Panc1 (cell line): ENCODE data around the gene DAG1. TPM values are rescaled to one million over a fixed set of nuclear protein-coding genes. Genes with fewer than 3 reads are reported as not detected.
A peak's percentile ranks its signal among the peaks of the same experiment; 100 is the strongest.

Source experiments
- ATAC-seq: fragments of 200-7000 bp; cut with Tn5 transposase; 2 replicates; pipeline ENCODE4 v1.9.1; 2020; ENCODE audit warnings: mild to moderate bottlenecking, moderate library complexity
- BruUV-seq: library from RNA; stranded (reverse); fragments of 400-500 nt; replicated peaks from 2 replicates; lab custom pipeline; 2021; lab: Mats Ljungman, UMichigan
- CTCF ChIA-PET: fragments of 300-600 bp; sonication (Branson Sonifier 250); formaldehyde crosslinking; loops from one replicate; lab custom pipeline; 2022; ENCODE audit warnings: antibody characterized with exemption; lab: Charles Lee
- POLR2A ChIA-PET: fragments of 300-600 bp; sonication (Branson Sonifier 250); formaldehyde crosslinking; loops from one replicate; lab custom pipeline; 2022; ENCODE audit warnings: antibody characterized with exemption; lab: Charles Lee
- DNase-seq: peaks from one replicate; pipeline ENCODE4 v3.0.0-alpha.2; 2010; ENCODE audit warnings: low read depth, low spot score
- H3K27ac ChIP-seq: 2 replicates; pipeline ENCODE4 v1.5.1; 2011; ENCODE audit warnings: mild to moderate bottlenecking, low read length, inconsistent platforms
- H3K27me3 ChIP-seq: fragments of 200-500 bp; sonication (Bioruptor generic); 2 replicates; pipeline ENCODE4 v1.6.0; 2014; ENCODE audit warnings: low read length, inconsistent platforms; ENCODE audit not compliant: control insufficient read depth, insufficient read depth
- H3K36me3 ChIP-seq: fragments of 200-500 bp; sonication (Bioruptor generic); 2 replicates; pipeline ENCODE4 v1.5.1; 2014; ENCODE audit warnings: inconsistent platforms, mild to moderate bottlenecking, low read length, moderate library complexity; ENCODE audit not compliant: control insufficient read depth, insufficient read depth
- H3K4me1 ChIP-seq: 2 replicates; pipeline ENCODE4 v1.5.1; 2011; ENCODE audit warnings: inconsistent platforms, mild to moderate bottlenecking, low read length, moderate library complexity; ENCODE audit not compliant: control insufficient read depth, insufficient read depth
- H3K4me3 ChIP-seq, 2 experiments: 2 replicates each; pipeline ENCODE4 v1.5.1; 2011 to 2012; ENCODE audit warnings: low read depth in 2 of 2, low read length in 2 of 2, mild to moderate bottlenecking in 2 of 2, inconsistent platforms in 1 of 2, moderate library complexity in 1 of 2
- H3K9me3 ChIP-seq: fragments of 200-500 bp; sonication (Bioruptor generic); 2 replicates; pipeline ENCODE4 v1.5.1; 2014; ENCODE audit warnings: low read depth, mild to moderate bottlenecking, inconsistent platforms, low read length, moderate library complexity; ENCODE audit not compliant: control insufficient read depth, insufficient read depth
- CTCF ChIP-seq: fragments of 450-650 bp; IDR thresholded peaks from 2 replicates; pipeline ENCODE4 v1.5.1; 2017; ENCODE audit warnings: mild to moderate bottlenecking
- POLR2AphosphoS5 ChIP-seq: IDR thresholded peaks from 2 replicates; pipeline ENCODE4 v1.6.1; 2012; ENCODE audit warnings: mild to moderate bottlenecking, low read depth, low read length, moderate library complexity
- SIN3A ChIP-seq: IDR thresholded peaks from 2 replicates; pipeline ENCODE4 v1.6.1; 2012; ENCODE audit warnings: low read depth, mild to moderate bottlenecking, low read length, moderate library complexity, borderline replicate concordance; ENCODE audit not compliant: insufficient read depth
- TCF7L2 ChIP-seq: IDR thresholded peaks from 2 replicates; pipeline ENCODE4 v1.6.1; 2011; ENCODE audit warnings: mild to moderate bottlenecking, low read depth, low read length, inconsistent platforms
- in situ Hi-C: cut with HindIII; loops from 2 replicates; pipeline ENCODE4 v1.10.0; 2016; ENCODE audit warnings: low sequenced_read_pairs, low pct_unique_long_range_greater_than_20kb
- intact Hi-C: fragments of 100-400 bp; cut with micrococcal nuclease; formaldehyde crosslinking; loops from one replicate; pipeline ENCODE4 v1.10.0; 2022; ENCODE audit not compliant: unreplicated experiment
- total RNA-seq: library from RNA; stranded (reverse); gene quantifications from one replicate; pipeline ENCODE4 v1.2.1, GENCODE V29; 2021; ENCODE audit not compliant: unreplicated experiment
- TF ChIP-seq, protein P1 (sequence below), 2 experiments: IDR thresholded peaks; 2 replicates each; pipeline ENCODE4 v1.6.1; 2011 to 2012; ENCODE audit warnings: low read depth in 2 of 2, control low read depth in 1 of 2, low read length in 1 of 2, mild to moderate bottlenecking in 1 of 2, moderate library complexity in 1 of 2; ENCODE audit not compliant: insufficient read depth in 1 of 2

Gene DAG1
- total RNA-seq, 1 experiment from 2014 or later: 160 TPM

DNA sequence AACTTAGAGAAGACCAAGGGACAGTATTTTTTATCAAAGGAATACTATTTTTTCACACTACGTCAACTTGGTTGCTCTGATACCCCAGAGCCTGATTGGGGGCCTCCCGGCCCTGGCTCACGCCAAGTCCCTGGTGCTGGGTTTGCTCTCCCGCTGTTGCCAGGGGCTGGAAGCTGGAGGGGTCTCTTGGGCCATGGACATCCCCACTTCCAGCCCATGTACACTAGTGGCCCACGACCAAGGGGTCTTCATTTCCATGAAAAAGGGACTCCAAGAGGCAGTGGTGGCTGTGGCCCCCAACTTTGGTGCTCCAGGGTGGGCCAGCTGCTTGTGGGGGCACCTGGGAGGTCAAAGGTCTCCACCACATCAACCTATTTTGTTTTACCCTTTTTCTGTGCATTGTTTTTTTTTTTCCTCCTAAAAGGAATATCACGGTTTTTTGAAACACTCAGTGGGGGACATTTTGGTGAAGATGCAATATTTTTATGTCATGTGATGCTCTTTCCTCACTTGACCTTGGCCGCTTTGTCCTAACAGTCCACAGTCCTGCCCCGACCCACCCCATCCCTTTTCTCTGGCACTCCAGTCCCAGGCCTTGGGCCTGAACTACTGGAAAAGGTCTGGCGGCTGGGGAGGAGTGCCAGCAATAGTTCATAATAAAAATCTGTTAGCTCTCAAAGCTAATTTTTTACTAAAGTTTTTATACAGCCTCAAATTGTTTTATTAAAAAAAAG lies 63.9 kb downstream of the DAG1 start:
- in situ Hi-C loops: no loop called here
- no peak for TF ChIP-seq SIN3A
- TF ChIP-seq POLR2AphosphoS5: no peak
- no peak for TF ChIP-seq CTCF
- no peak for TF ChIP-seq TCF7L2
- TF ChIP-seq, protein P1, sequence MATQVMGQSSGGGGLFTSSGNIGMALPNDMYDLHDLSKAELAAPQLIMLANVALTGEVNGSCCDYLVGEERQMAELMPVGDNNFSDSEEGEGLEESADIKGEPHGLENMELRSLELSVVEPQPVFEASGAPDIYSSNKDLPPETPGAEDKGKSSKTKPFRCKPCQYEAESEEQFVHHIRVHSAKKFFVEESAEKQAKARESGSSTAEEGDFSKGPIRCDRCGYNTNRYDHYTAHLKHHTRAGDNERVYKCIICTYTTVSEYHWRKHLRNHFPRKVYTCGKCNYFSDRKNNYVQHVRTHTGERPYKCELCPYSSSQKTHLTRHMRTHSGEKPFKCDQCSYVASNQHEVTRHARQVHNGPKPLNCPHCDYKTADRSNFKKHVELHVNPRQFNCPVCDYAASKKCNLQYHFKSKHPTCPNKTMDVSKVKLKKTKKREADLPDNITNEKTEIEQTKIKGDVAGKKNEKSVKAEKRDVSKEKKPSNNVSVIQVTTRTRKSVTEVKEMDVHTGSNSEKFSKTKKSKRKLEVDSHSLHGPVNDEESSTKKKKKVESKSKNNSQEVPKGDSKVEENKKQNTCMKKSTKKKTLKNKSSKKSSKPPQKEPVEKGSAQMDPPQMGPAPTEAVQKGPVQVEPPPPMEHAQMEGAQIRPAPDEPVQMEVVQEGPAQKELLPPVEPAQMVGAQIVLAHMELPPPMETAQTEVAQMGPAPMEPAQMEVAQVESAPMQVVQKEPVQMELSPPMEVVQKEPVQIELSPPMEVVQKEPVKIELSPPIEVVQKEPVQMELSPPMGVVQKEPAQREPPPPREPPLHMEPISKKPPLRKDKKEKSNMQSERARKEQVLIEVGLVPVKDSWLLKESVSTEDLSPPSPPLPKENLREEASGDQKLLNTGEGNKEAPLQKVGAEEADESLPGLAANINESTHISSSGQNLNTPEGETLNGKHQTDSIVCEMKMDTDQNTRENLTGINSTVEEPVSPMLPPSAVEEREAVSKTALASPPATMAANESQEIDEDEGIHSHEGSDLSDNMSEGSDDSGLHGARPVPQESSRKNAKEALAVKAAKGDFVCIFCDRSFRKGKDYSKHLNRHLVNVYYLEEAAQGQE (IDR thresholded peaks at IDR 0.05; ENCODE audit: insufficient read depth in 1 of 2, low read depth in 2 of 2, low read length in 1 of 2): no peak
- Histone ChIP-seq H3K4me1 (no peaks in the 10 kb centered on the region; the same call in 1 of the 2 replicates), H3K9me3 (no peaks in the 10 kb centered on the region), H3K27me3 (no peaks in the 10 kb centered on the region), H3K4me3 (no peak overlapping the region), H3K36me3 (no peaks in the 10 kb centered on the region), H3K27ac (no peak overlapping the region)
- ChIA-PET POLR2A (no interaction called here), CTCF (no interaction called here)
- no peak for DNase-seq
- TSS peak; percentile 82 for BruUV-seq
- intact Hi-C loops: no loop called here
- ATAC-seq: no peak

GRCh38 chr3:49534581-49535441 lies 64.7 kb downstream of the DAG1 start:
- Histone ChIP-seq H3K9me3 (no peaks in the 10 kb centered on the region), H3K27ac (no peak overlapping the region), H3K4me3 (no peak overlapping the region), H3K4me1 (no peaks in the 10 kb centered on the region; the same call in 1 of the 2 replicates), H3K27me3 (no peaks in the 10 kb centered on the region), H3K36me3 (no peaks in the 10 kb centered on the region)
- ChIA-PET CTCF (no interaction called here), POLR2A (no interaction called here)
- in situ Hi-C loops (no loop called here), intact Hi-C loops (no loop called here)
- no peak for TF ChIP-seq CTCF
- no peak for TF ChIP-seq TCF7L2
- TF ChIP-seq, protein P1 (IDR thresholded peaks at IDR 0.05; ENCODE audit: insufficient read depth in 1 of 2, low read depth in 2 of 2, low read length in 1 of 2): no peak
- TF ChIP-seq SIN3A: no peak
- TF ChIP-seq POLR2AphosphoS5: no peak
- no peak for DNase-seq
- no peak for ATAC-seq
- BruUV-seq: no TSS peak
